Endodermal cell (in vitro differentiated cells): Measurements from ENCODE around the gene DPP6. TPM values are rescaled to one million over a fixed set of nuclear protein-coding genes. Genes with fewer than 3 reads are reported as not detected.

Source experiments
- DNase-seq: peaks from one replicate; pipeline ENCODE4 v3.0.0-alpha.2; 2017
- H3K27ac ChIP-seq: 2 replicates; pipeline ENCODE4 v1.5.1; 2013; ENCODE audit warnings: mild to moderate bottlenecking, low read depth, low read length, moderate library complexity
- H3K27me3 ChIP-seq: 2 replicates; pipeline ENCODE4 v1.6.1; 2013; ENCODE audit warnings: mild to moderate bottlenecking, low read length, moderate library complexity; ENCODE audit not compliant: insufficient read depth, control insufficient read depth, poor library complexity, severe bottlenecking
- H3K36me3 ChIP-seq: 2 replicates; pipeline ENCODE4 v1.7.0; 2013; ENCODE audit warnings: mild to moderate bottlenecking, low read length, moderate library complexity; ENCODE audit not compliant: control insufficient read depth, insufficient read depth
- H3K4me1 ChIP-seq: one replicate; pipeline ENCODE4 v1.7.0; 2013; ENCODE audit warnings: low read length; ENCODE audit not compliant: control insufficient read depth, insufficient read depth
- H3K4me3 ChIP-seq: 2 replicates; pipeline ENCODE4 v1.5.1; 2013; ENCODE audit warnings: mild to moderate bottlenecking, low read length, moderate library complexity
- H3K9ac ChIP-seq: 2 replicates; pipeline ENCODE4 v1.6.1; 2013; ENCODE audit warnings: mild to moderate bottlenecking, low read length, moderate library complexity; ENCODE audit not compliant: poor library complexity, severe bottlenecking; ENCODE audit errors: extremely low read depth
- H3K9me3 ChIP-seq: 2 replicates; pipeline ENCODE4 v1.6.1; 2013; ENCODE audit warnings: mild to moderate bottlenecking, low read length, moderate library complexity; ENCODE audit not compliant: control insufficient read depth
- H3K27ac Mint-ChIP-seq: 2 replicates; pipeline ENCODE4 v1.8.0; 2020; ENCODE audit warnings: mixed read lengths
- H3K27me3 Mint-ChIP-seq: 2 replicates; pipeline ENCODE4 v1.8.0; 2021; ENCODE audit warnings: mild to moderate bottlenecking, mixed read lengths; ENCODE audit not compliant: insufficient read depth
- H3K36me3 Mint-ChIP-seq: 2 replicates; pipeline ENCODE4 v1.8.0; 2020; ENCODE audit warnings: low read depth, mixed read lengths
- H3K4me1 Mint-ChIP-seq: 2 replicates; pipeline ENCODE4 v1.8.0; 2020; ENCODE audit warnings: mixed read lengths
- H3K4me3 Mint-ChIP-seq: 2 replicates; pipeline ENCODE4 v1.8.0; 2020; ENCODE audit warnings: mild to moderate bottlenecking, moderate library complexity, mixed read lengths
- H3K9me3 Mint-ChIP-seq: 2 replicates; pipeline ENCODE4 v1.8.0; 2020; ENCODE audit warnings: mild to moderate bottlenecking, mixed read lengths
- WGBS, 2 experiments: methylation state at CpG; one replicate each; pipeline versions ENCODE4 v1.1.5 to v1.1.7; 2013; ENCODE audit warnings: missing lambda C conversion rate in 2 of 2, mixed read lengths in 1 of 2; ENCODE audit not compliant: insufficient coverage in 1 of 2, insufficient read length in 1 of 2; 5-methylcytosine and 5-hydroxymethylcytosine counted together
- total RNA-seq, 2 donors: library from RNA; stranded (reverse); fragmentation: NEBNext Ultra II Directional in 1 of 2; extraction: Animal tissue kit (Norgen Biotek cat#: 25700) in 1 of 2; gene quantifications; 2 replicates in 1 of 2; 3 replicates in 1 of 2; pipeline ENCODE4 v1.2.1, GENCODE V29; 2021
- TF ChIP-seq, protein P1 (sequence below): fragments of 200-600 bp; sonication (generic); conservative IDR thresholded peaks from 2 replicates; pipeline ENCODE4 v1.5.0; 2021; ENCODE audit warnings: antibody characterized with exemption, mild to moderate bottlenecking

The DPP6 gene
- total RNA-seq, 2 donors from 2014 or later: 1.7 to 3.0 TPM

DNA sequence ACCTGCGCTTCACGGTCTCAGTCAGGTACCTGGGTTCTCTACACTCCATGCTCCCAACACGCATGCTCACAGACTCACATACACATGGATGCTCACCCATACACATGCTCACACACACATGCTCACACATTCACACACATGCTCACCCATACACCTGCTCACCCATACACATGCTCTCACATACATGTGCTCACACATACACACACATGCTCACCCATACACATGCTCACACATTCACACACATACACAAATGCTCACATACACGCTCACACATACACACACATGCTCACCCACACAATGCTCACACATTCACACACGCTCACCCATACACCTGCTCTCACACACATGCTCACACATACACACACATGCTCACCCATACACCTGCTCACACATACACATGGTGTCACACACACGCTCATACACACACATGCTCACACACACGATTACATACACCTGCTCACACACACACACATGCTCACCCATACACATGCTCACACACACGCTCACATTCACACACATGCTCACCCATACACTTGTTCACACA lies 830.8 kb downstream of the DPP6 start:
- no peak for DNase-seq
- Histone ChIP-seq H3K9ac (no peak overlapping the region), H3K27ac (no peak overlapping the region), H3K27me3 (no peaks in the 10 kb centered on the region), H3K9me3 (peaks cover 7% of the 10 kb centered on the region), H3K4me3 (no peak overlapping the region), H3K36me3 (no peaks in the 10 kb centered on the region), H3K4me1 (no peaks in the 10 kb centered on the region)
- H3K4me1 Mint-ChIP-seq: no peaks in the 10 kb centered on the region
- no peaks in the 10 kb centered on the region for H3K36me3 Mint-ChIP-seq
- no peak overlapping the region for H3K27ac Mint-ChIP-seq
- H3K27me3 Mint-ChIP-seq: peaks cover 2% of the 10 kb centered on the region
- H3K4me3 Mint-ChIP-seq: no peak overlapping the region
- 94 to 98% methylated on average over 8 of the region's 8 CpGs for WGBS, 2 experiments
- H3K9me3 Mint-ChIP-seq: no peaks in the 10 kb centered on the region
- TF ChIP-seq, protein P1, sequence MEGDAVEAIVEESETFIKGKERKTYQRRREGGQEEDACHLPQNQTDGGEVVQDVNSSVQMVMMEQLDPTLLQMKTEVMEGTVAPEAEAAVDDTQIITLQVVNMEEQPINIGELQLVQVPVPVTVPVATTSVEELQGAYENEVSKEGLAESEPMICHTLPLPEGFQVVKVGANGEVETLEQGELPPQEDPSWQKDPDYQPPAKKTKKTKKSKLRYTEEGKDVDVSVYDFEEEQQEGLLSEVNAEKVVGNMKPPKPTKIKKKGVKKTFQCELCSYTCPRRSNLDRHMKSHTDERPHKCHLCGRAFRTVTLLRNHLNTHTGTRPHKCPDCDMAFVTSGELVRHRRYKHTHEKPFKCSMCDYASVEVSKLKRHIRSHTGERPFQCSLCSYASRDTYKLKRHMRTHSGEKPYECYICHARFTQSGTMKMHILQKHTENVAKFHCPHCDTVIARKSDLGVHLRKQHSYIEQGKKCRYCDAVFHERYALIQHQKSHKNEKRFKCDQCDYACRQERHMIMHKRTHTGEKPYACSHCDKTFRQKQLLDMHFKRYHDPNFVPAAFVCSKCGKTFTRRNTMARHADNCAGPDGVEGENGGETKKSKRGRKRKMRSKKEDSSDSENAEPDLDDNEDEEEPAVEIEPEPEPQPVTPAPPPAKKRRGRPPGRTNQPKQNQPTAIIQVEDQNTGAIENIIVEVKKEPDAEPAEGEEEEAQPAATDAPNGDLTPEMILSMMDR: no peak

DNA sequence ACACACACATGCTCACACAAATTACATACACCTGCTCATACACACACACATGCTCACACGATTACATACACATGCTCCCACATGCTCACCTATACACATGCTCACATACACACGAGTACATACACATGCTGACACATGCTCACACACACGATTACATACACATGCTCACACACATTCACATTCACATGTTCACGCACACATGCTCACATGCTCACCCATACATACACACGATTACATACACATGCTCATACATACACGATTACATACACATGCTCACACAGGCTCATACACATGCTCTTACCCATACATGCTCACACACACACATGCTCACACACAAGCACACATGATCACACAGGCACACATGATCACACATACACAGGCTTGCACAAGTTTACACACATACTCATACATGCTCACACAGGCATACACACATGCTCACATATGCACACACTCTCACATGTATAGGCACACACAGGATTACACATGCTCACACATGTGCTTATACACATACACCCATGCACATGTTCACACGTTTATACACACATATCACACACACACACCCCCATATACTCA lies 832.2 kb downstream of the DPP6 start:
- H3K4me1 ChIP-seq: no peaks in the 10 kb centered on the region
- no peak for DNase-seq
- H3K9ac ChIP-seq: no peak overlapping the region
- peaks cover 17% of the 10 kb centered on the region for H3K9me3 ChIP-seq
- H3K27me3 ChIP-seq: no peaks in the 10 kb centered on the region
- Mint-ChIP-seq H3K36me3 (no peaks in the 10 kb centered on the region), H3K4me1 (no peaks in the 10 kb centered on the region), H3K27me3 (no peaks in the 10 kb centered on the region), H3K4me3 (no peak overlapping the region), H3K27ac (no peak overlapping the region), H3K9me3 (peaks cover 9% of the 10 kb centered on the region)
- no peak overlapping the region for H3K27ac ChIP-seq
- TF ChIP-seq, protein P1: no peak
- H3K36me3 ChIP-seq: no peaks in the 10 kb centered on the region
- H3K4me3 ChIP-seq: no peak overlapping the region
- WGBS, 2 experiments: 92 to 93% methylated on average over 6 to 7 of the region's 7 CpGs

DNA sequence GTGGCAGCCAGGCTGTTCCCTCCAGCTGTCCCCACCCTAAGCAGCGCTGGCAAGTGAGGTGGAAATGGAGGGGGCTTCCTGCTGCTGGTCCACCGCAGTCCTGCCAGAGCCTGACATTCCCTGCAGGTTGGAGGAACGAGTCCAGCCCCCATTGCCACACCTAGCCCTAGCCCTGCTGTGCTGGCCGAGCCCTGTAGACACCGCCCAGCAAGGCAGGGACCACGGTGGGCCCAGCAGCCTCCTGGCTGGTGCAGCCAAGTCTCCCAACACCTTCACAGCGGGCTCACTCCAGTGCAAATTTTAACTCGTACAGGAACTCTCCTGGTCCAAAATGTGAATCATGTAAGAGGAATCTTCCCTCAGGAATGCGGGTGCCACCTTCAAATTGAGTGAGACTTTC lies 834.4 kb downstream of the DPP6 start:
- no peak overlapping the region for H3K27ac ChIP-seq
- H3K9ac ChIP-seq: no peak overlapping the region
- Mint-ChIP-seq H3K27ac (no peak overlapping the region), H3K4me1 (no peaks in the 10 kb centered on the region), H3K4me3 (no peak overlapping the region), H3K27me3 (peaks cover 2% of the 10 kb centered on the region), H3K36me3 (no peaks in the 10 kb centered on the region), H3K9me3 (peaks cover 9% of the 10 kb centered on the region)
- TF ChIP-seq, protein P1: no peak
- no peak overlapping the region for H3K4me3 ChIP-seq
- H3K4me1 ChIP-seq: no peaks in the 10 kb centered on the region
- DNase-seq: no peak
- peaks cover 17% of the 10 kb centered on the region for H3K9me3 ChIP-seq
- H3K27me3 ChIP-seq: no peaks in the 10 kb centered on the region
- WGBS, 2 experiments: 76 to 83% methylated on average over 8 to 9 of the region's 9 CpGs
- H3K36me3 ChIP-seq: no peaks in the 10 kb centered on the region
